Measurements from ENCODE around the gene SAXO1. TPM values are rescaled to one million over a fixed set of nuclear protein-coding genes. Genes with fewer than 3 reads are reported as not detected.

The SAXO1 gene
- total and polyA plus RNA-seq, 7 donors: under 0.01 to 0.01 TPM; not detected in 5

- Histone ChIP-seq H3K4me3 (no peak overlapping the region), H3K36me3 (no peaks in the 10 kb centered on the region), H3K4me1 (no peaks in the 10 kb centered on the region), H3K27ac (no peak overlapping the region), H3K27me3 (no peaks in the 10 kb centered on the region), H3K9me3 (no peaks in the 10 kb centered on the region)
- WGBS, 2 donors: 81 to 93% methylated on average over 1 of the region's 1 CpG
- DNase-seq: no peak
- intact Hi-C loops (cut with DNase I): no loop called here
- TF ChIP-seq CTCF (IDR thresholded peaks at IDR 0.05) (no peak), EP300 (IDR thresholded peaks at IDR 0.05) (no peak), POLR2A (IDR thresholded peaks at IDR 0.05) (no peak), POLR2AphosphoS5 (IDR thresholded peaks at IDR 0.05) (no peak)
These were observed 61.1 kb downstream of the SAXO1 start for GRCh38 chr9:18971909-18972308.

DNA sequence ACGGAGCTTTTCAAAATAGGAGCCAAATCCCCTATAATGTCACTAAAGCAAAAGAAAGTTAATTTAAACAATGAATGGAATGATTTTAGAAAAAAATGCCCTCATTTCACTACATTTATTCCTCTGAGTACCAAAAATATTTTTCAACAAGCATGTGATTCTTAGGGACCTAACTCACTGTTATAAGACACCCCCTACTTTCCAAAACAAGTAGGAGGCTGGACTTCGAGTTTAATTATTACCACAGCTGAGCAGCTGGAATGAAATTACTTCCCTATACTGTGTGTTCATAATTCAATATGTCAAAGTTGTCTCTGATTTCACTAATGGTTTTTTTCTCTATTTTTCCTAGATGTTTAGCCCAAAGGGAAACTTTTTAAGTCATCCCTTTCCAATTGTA, 61.6 kb downstream of the SAXO1 start:
- Histone ChIP-seq H3K36me3 (no peaks in the 10 kb centered on the region), H3K4me1 (no peaks in the 10 kb centered on the region), H3K9me3 (no peaks in the 10 kb centered on the region), H3K27me3 (no peaks in the 10 kb centered on the region), H3K27ac (no peak overlapping the region), H3K4me3 (no peak overlapping the region)
- TF ChIP-seq CTCF (IDR thresholded peaks at IDR 0.05): no peak
- no peak for TF ChIP-seq EP300 (IDR thresholded peaks at IDR 0.05)
- no peak for TF ChIP-seq POLR2AphosphoS5 (IDR thresholded peaks at IDR 0.05)
- TF ChIP-seq POLR2A (IDR thresholded peaks at IDR 0.05): no peak
- DNase-seq: no peak
- intact Hi-C loops (cut with DNase I): no loop called here
- 44 to 47% methylated on average over 2 of the region's 2 CpGs for WGBS, 2 donors

DNA sequence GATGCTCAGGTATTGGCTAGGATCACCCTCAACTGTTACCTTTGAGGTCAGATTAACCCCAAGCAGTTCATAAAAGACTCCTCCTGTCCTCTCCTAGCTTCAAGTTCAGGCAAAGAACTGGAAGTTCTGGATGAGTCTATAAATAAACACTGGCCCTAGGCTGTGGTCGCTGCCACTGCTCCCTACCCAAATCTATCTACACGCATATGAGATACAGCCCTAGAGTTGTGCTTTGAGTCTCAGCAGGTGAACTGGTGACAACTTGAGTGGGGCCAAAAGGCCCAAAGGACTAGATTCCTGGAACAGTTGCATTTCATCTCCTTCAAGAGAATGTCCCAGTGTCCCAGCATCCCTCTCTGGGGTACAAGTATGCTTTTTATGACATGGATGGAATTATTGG, 62.6 kb downstream of the SAXO1 start:
- intact Hi-C loops (cut with DNase I): no loop called here
- Histone ChIP-seq H3K27ac (no peak overlapping the region), H3K27me3 (no peaks in the 10 kb centered on the region), H3K9me3 (no peaks in the 10 kb centered on the region), H3K4me3 (no peak overlapping the region), H3K36me3 (no peaks in the 10 kb centered on the region), H3K4me1 (no peaks in the 10 kb centered on the region)
- TF ChIP-seq CTCF (IDR thresholded peaks at IDR 0.05): no peak
- no peak for TF ChIP-seq POLR2A (IDR thresholded peaks at IDR 0.05)
- TF ChIP-seq POLR2AphosphoS5 (IDR thresholded peaks at IDR 0.05): no peak
- TF ChIP-seq EP300 (IDR thresholded peaks at IDR 0.05): no peak
- no peak for DNase-seq
- 88 to 91% methylated on average over 2 of the region's 2 CpGs for WGBS, 2 donors

DNA sequence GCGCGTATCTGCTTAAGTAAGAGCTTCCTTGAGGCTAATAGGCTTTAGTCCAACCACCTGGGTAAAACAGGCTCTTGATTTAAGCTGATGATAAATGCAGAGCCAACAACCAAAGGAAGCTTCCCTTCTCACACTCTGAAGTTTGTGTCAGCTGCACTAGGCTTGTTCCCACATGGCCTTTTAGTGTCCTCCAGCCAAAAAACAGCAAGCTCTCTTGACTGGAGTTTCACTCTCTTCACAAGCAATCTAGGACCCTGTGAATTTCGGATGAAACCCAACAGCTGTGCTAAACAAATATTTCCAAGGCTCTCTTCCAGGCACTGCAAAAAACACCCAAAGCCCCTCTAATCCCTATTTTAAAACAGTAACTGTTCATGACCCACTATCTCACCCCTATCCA, 63.9 kb downstream of the SAXO1 start:
- Histone ChIP-seq H3K4me1 (no peaks in the 10 kb centered on the region), H3K27ac (no peak overlapping the region), H3K4me3 (no peak overlapping the region), H3K9me3 (no peaks in the 10 kb centered on the region), H3K36me3 (no peaks in the 10 kb centered on the region), H3K27me3 (no peaks in the 10 kb centered on the region)
- 64 to 71% methylated on average over 3 of the region's 3 CpGs for WGBS, 2 donors
- intact Hi-C loops (cut with DNase I): no loop called here
- TF ChIP-seq CTCF (IDR thresholded peaks at IDR 0.05) (no peak), POLR2A (IDR thresholded peaks at IDR 0.05) (no peak), EP300 (IDR thresholded peaks at IDR 0.05) (no peak), POLR2AphosphoS5 (IDR thresholded peaks at IDR 0.05) (no peak)
- DNase-seq: no peak

DNA sequence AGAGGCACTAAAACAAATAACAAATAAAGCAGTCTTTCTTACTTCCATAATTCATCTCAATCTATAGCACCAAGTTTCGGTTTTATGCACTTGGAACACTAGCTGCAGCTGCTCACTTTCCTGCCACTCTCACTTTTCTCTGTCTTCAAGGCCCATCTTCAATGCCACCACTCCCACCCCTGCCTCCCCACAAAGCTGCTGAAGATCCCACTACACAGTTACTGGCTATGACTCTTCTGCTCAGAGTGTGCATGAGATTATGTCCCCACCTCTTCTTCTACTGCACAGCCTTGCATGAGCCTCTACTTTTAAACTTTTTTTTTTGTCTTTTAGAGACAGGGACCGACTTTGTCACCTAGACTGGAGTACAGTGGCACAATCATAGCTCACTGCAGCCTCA, 77.4 kb downstream of the SAXO1 start:
- TF ChIP-seq CTCF (IDR thresholded peaks at IDR 0.05) (no peak), EP300 (IDR thresholded peaks at IDR 0.05) (no peak), POLR2AphosphoS5 (IDR thresholded peaks at IDR 0.05) (no peak)
- Histone ChIP-seq H3K36me3 (no peaks in the 10 kb centered on the region), H3K27me3 (no peaks in the 10 kb centered on the region), H3K4me1 (no peaks in the 10 kb centered on the region), H3K9me3 (no peaks in the 10 kb centered on the region), H3K4me3 (no peak overlapping the region), H3K27ac (no peak overlapping the region)
- intact Hi-C loops (cut with DNase I): no loop called here
- 80 to 87% methylated on average over 2 of the region's 2 CpGs for WGBS, 2 donors
- no peak for DNase-seq

Measured in sigmoid colon (tissue), 7 donors.